GM19193 (cell line): Measurements from ENCODE around the gene MRGPRE.

ENCODE experiments used
- POLR2A ChIP-seq: IDR thresholded peaks from 4 replicates; pipeline ENCODE4 v1.6.1; 2011; ENCODE audit not compliant: insufficient read depth, insufficient read length; ENCODE audit errors: extremely low read depth

MRGPRE gene

DNA sequence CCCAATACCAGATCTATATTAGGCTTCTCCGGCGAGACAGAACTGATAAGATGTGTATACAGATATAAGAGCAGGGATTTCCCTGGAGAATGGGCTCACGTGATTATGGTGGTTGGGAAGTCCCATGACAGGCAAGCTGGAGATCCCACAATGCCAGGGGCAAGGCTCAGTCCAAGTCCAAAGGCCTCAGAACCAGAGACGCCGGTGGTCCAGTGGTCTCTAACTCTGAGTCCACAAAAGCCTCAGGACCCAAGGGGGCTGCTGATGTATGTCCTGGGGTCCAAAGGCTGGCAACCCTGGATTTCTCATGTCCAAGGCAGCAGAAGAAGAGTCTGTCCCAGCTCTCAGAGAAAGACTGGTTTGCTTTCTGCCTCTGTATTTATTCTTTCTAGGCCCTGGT, 51.3 kb downstream of the MRGPRE start:
- TF ChIP-seq POLR2A, result no peak

DNA sequence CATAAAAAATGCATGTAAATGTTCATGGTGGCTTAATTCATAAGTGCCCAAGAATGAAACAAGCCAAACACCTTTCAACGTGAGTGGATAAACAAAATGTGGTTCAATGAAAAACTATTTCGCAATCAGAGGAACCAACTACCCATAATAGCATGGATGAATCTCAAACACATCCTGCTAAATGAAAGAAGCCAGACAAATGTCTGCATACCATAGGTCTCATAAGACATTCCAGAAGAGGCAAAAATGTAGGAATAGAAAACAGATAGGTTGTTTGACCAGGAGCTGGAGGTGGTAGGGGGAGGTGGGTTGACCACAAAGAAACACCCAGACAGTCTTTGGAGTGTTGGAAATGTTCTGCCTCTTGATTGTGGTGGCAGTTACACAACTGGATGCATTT, 53.9 kb downstream of the MRGPRE start:
- no peak for TF ChIP-seq POLR2A

- no peak for TF ChIP-seq POLR2A
These were observed 54.3 kb downstream of the MRGPRE start for GRCh38 chr11:3177931-3178330.
